ES-I3 (cell line): ENCODE results near the gene NOS3.
"Not testable (repeated sequence)": the region's sequence is repeated elsewhere in the genome, so short reads cannot be mapped to it uniquely, and the experiment has no call there.

Experiments
- H3K36me3 ChIP-seq: 2 replicates; pipeline ENCODE4 v1.6.1; 2013; ENCODE audit warnings: mild to moderate bottlenecking, low read length, control low read depth, moderate library complexity; ENCODE audit not compliant: insufficient read depth
- H3K4me1 ChIP-seq: 2 replicates; pipeline ENCODE4 v1.6.1; 2013; ENCODE audit warnings: mild to moderate bottlenecking, control low read depth, low read length; ENCODE audit not compliant: insufficient read depth
- H3K9ac ChIP-seq: 2 replicates; pipeline ENCODE4 v1.6.1; 2013; ENCODE audit warnings: low read depth, mild to moderate bottlenecking, low read length, moderate library complexity
- H3K9me3 ChIP-seq: 2 replicates; pipeline ENCODE4 v1.6.1; 2013; ENCODE audit warnings: mild to moderate bottlenecking, low read length, moderate library complexity; ENCODE audit not compliant: control insufficient read depth, insufficient read depth

The NOS3 gene

GRCh38 chr7:151003572-151003971, 12.8 kb downstream of the NOS3 start:
- Histone ChIP-seq H3K36me3 (no peaks in the 10 kb centered on the region), H3K9me3 (no peaks in the 10 kb centered on the region), H3K9ac (no peak overlapping the region), H3K4me1 (peaks cover 12% of the 10 kb centered on the region; the same call in 1 of the 2 replicates)

GRCh38 chr7:151005566-151005965, 14.7 kb downstream of the NOS3 start:
- Histone ChIP-seq H3K4me1 (peaks cover 14% of the 10 kb centered on the region; the same call in 1 of the 2 replicates), H3K36me3 (no peaks in the 10 kb centered on the region), H3K9me3 (no peaks in the 10 kb centered on the region), H3K9ac (no peak overlapping the region)

GRCh38 chr7:151006590-151007300, 15.9 kb downstream of the NOS3 start:
- Histone ChIP-seq H3K9ac (no peak overlapping the region), H3K36me3 (no peaks in the 10 kb centered on the region), H3K9me3 (no peaks in the 10 kb centered on the region), H3K4me1 (peaks cover 20% of the 10 kb centered on the region; the same call in 1 of the 2 replicates)

- H3K9me3 ChIP-seq: no peaks in the 10 kb centered on the region
- H3K36me3 ChIP-seq: no peaks in the 10 kb centered on the region
- peaks cover 24% of the 10 kb centered on the region for H3K4me1 ChIP-seq
- no peak overlapping the region for H3K9ac ChIP-seq
Measured at GRCh38 chr7:151007469-151007898, 16.7 kb downstream of the NOS3 start.

GRCh38 chr7:151008143-151008510, 17.3 kb downstream of the NOS3 start:
- peak overlapping the region; percentile 34; the same call in 1 of the 2 replicates for H3K9ac ChIP-seq
- H3K4me1 ChIP-seq: peaks cover 27% of the 10 kb centered on the region
- no peaks in the 10 kb centered on the region for H3K36me3 ChIP-seq
- H3K9me3 ChIP-seq: no peaks in the 10 kb centered on the region

GRCh38 chr7:151008511-151009323, 17.9 kb downstream of the NOS3 start:
- no peaks in the 10 kb centered on the region for H3K9me3 ChIP-seq
- peak overlapping the region; percentile 34; the same call in 1 of the 2 replicates for H3K9ac ChIP-seq
- no peaks in the 10 kb centered on the region for H3K36me3 ChIP-seq
- H3K4me1 ChIP-seq: peaks cover 27% of the 10 kb centered on the region

GRCh38 chr7:151009327-151010036, 18.7 kb downstream of the NOS3 start:
- H3K9ac ChIP-seq: peak overlapping the region; percentile 49; the same call in 1 of the 2 replicates
- peaks cover 27% of the 10 kb centered on the region for H3K4me1 ChIP-seq
- no peaks in the 10 kb centered on the region for H3K9me3 ChIP-seq
- H3K36me3 ChIP-seq: no peaks in the 10 kb centered on the region

- peaks cover 27% of the 10 kb centered on the region for H3K4me1 ChIP-seq
- peak overlapping the region; percentile 49; the same call in 1 of the 2 replicates for H3K9ac ChIP-seq
- no peaks in the 10 kb centered on the region for H3K9me3 ChIP-seq
- no peaks in the 10 kb centered on the region for H3K36me3 ChIP-seq
Measured at GRCh38 chr7:151010037-151010306, 19.2 kb downstream of the NOS3 start.

- Histone ChIP-seq H3K36me3 (no peaks in the 10 kb centered on the region), H3K9ac (peak overlapping the region; percentile 49; the same call in 1 of the 2 replicates), H3K9me3 (no peaks in the 10 kb centered on the region), H3K4me1 (peaks cover 27% of the 10 kb centered on the region)
Measured at GRCh38 chr7:151010307-151011096, 19.7 kb downstream of the NOS3 start.

GRCh38 chr7:151011097-151011409, 20.2 kb downstream of the NOS3 start:
- H3K9ac ChIP-seq: peak overlapping the region; percentile 49; the same call in 1 of the 2 replicates

GRCh38 chr7:151011616-151012015, 20.8 kb downstream of the NOS3 start:
- not testable (repeated sequence) for H3K36me3 ChIP-seq, H3K9me3 ChIP-seq, H3K9ac ChIP-seq
- H3K4me1 ChIP-seq: peaks cover 27% of the 10 kb centered on the region

More at GRCh38 chr7:151011097-151011409, 20.2 kb downstream of the NOS3 start:
- H3K4me1 ChIP-seq: peaks cover 27% of the 10 kb centered on the region
- no peaks in the 10 kb centered on the region for H3K36me3 ChIP-seq
- no peaks in the 10 kb centered on the region for H3K9me3 ChIP-seq

- Histone ChIP-seq H3K9me3 (no peaks in the 10 kb centered on the region), H3K4me1 (peaks cover 27% of the 10 kb centered on the region), H3K9ac (peak overlapping the region; percentile 51; the same call in 1 of the 2 replicates), H3K36me3 (no peaks in the 10 kb centered on the region)
Measured at GRCh38 chr7:151012031-151012692, 21.3 kb downstream of the NOS3 start.

GRCh38 chr7:151012911-151013347, 22.1 kb downstream of the NOS3 start:
- Histone ChIP-seq H3K36me3 (no peaks in the 10 kb centered on the region), H3K9ac (peak overlapping the region; percentile 51; the same call in 1 of the 2 replicates), H3K9me3 (no peaks in the 10 kb centered on the region), H3K4me1 (peaks cover 20% of the 10 kb centered on the region)
